OCI-LY7 (cell line): ENCODE data around the gene ARMH1.

ENCODE experiments used
- EZH2phosphoT487 ChIP-seq: fragments of 200-600 bp; sonication (generic); IDR thresholded peaks from 2 replicates; pipeline ENCODE4 v1.6.1; 2018; ENCODE audit warnings: low read depth, borderline replicate concordance, mild to moderate bottlenecking, mixed run types, antibody characterized with exemption, low read length, moderate library complexity, mixed read lengths
- TF ChIP-seq, protein P1 (sequence below): fragments of 200-600 bp; sonication (generic); conservative IDR thresholded peaks from 2 replicates; pipeline ENCODE4 v1.5.1; 2014; ENCODE audit warnings: mild to moderate bottlenecking, antibody characterized with exemption, low read length, moderate library complexity, mixed read lengths

DNA sequence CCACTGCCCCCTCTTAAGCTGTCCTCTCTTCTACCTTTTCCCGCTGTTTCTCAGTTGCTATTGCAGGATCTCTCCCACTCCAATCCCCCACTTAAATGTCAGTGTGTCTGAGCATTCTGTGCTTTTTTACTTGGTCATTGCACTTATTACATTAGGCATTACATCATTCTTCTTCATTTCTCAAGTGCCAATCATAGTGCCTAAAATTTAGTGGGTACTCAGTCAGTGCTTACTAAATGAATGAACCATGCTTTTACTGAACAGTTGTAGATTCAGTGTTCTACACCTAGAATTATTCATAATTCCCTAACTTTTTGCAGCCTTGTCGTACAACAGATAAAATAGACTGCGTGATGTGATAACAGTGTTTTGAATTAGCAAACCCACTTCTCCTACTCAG, 19.4 kb downstream of the ARMH1 start:
- TF ChIP-seq, protein P1, sequence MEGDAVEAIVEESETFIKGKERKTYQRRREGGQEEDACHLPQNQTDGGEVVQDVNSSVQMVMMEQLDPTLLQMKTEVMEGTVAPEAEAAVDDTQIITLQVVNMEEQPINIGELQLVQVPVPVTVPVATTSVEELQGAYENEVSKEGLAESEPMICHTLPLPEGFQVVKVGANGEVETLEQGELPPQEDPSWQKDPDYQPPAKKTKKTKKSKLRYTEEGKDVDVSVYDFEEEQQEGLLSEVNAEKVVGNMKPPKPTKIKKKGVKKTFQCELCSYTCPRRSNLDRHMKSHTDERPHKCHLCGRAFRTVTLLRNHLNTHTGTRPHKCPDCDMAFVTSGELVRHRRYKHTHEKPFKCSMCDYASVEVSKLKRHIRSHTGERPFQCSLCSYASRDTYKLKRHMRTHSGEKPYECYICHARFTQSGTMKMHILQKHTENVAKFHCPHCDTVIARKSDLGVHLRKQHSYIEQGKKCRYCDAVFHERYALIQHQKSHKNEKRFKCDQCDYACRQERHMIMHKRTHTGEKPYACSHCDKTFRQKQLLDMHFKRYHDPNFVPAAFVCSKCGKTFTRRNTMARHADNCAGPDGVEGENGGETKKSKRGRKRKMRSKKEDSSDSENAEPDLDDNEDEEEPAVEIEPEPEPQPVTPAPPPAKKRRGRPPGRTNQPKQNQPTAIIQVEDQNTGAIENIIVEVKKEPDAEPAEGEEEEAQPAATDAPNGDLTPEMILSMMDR: no peak
- no peak for TF ChIP-seq EZH2phosphoT487
